ENCODE measurements around the gene TDP2. TPM values are rescaled to one million over a fixed set of nuclear protein-coding genes. Genes with fewer than 3 reads are reported as not detected.
"Not testable (repeated sequence)": the region's sequence is repeated elsewhere in the genome, so short reads cannot be mapped to it uniquely, and the experiment has no call there.

Gene TDP2
- total and polyA plus RNA-seq, 9 donors = 22.4 to 31.0 (median 26.7) TPM

DNA sequence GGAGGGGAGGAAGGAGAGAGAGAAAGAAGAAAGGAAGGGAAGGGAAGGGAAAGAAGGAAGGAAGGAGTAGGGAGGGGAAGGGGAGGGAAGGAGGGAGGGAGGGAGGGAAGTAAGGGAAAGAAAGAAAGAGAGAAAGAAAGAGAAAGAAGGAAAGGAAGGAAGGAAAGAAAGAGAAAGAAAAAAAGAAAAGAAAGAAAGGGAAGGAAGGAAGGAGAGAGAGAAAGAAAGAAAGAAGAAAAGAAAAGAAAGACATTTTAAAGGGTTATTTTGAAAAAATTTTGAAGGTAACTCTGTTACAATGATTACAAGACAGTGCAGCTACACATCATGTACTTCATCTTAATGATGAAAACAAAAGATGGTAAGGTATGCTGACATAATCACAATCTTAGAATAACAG, 24.6 kb downstream of the TDP2 start:
- Histone ChIP-seq H3K9me3 (no peaks in the 10 kb centered on the region), H3K27ac (no peak overlapping the region), H3K4me1 (ENCODE audit: insufficient read depth) (peaks cover 3% of the 10 kb centered on the region), H3K36me3 (no peaks in the 10 kb centered on the region), H3K27me3 (no peaks in the 10 kb centered on the region), H3K4me3 (no peak overlapping the region)
- intact Hi-C loops (cut with DNase I) = no loop called here
- TF ChIP-seq, protein P1, sequence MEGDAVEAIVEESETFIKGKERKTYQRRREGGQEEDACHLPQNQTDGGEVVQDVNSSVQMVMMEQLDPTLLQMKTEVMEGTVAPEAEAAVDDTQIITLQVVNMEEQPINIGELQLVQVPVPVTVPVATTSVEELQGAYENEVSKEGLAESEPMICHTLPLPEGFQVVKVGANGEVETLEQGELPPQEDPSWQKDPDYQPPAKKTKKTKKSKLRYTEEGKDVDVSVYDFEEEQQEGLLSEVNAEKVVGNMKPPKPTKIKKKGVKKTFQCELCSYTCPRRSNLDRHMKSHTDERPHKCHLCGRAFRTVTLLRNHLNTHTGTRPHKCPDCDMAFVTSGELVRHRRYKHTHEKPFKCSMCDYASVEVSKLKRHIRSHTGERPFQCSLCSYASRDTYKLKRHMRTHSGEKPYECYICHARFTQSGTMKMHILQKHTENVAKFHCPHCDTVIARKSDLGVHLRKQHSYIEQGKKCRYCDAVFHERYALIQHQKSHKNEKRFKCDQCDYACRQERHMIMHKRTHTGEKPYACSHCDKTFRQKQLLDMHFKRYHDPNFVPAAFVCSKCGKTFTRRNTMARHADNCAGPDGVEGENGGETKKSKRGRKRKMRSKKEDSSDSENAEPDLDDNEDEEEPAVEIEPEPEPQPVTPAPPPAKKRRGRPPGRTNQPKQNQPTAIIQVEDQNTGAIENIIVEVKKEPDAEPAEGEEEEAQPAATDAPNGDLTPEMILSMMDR (IDR thresholded peaks at IDR 0.05) = no peak
- TF ChIP-seq EP300 (IDR thresholded peaks at IDR 0.05) = no peak
- TF ChIP-seq POLR2A (IDR thresholded peaks at IDR 0.05) = no peak
- DNase-seq = no peak

GRCh38 chr6:24640631-24641030, 26.1 kb downstream of the TDP2 start:
- H3K27me3 ChIP-seq; H3K4me1 ChIP-seq (ENCODE audit: insufficient read depth); H3K4me3 ChIP-seq; H3K9me3 ChIP-seq; H3K27ac ChIP-seq; intact Hi-C loops (cut with DNase I); DNase-seq; H3K36me3 ChIP-seq: not testable (repeated sequence)
- 77 to 93% (median 91%) methylated on average over 5 of the region's 5 CpGs for WGBS, 3 donors

DNA sequence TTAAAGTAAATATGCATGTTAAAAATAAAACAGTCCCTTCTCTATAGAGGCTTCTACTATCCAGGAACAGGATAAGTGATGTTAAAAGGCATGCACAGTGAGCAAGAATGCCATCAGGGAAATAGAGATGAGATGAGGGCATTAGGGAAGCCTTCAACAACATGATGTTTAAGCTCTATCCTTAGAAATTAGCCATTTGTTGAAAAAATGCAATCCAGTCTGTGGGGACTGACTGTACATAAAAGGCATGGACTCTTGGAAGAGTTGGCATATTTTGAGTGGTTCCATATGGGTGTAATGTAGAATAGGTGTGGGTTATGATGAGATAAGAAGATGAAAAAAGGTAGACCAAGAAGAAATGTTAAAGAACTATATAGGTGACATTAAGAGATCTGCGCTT, 26.5 kb downstream of the TDP2 start:
- intact Hi-C loops (cut with DNase I) = no loop called here
- H3K4me1 ChIP-seq (ENCODE audit: insufficient read depth) = no peaks in the 10 kb centered on the region
- H3K27ac ChIP-seq = no peak overlapping the region
- H3K27me3 ChIP-seq = no peaks in the 10 kb centered on the region
- no peak for DNase-seq
- 94 to 98% (median 94%) methylated on average over 1 of the region's 1 CpG for WGBS, 3 donors
- TF ChIP-seq, protein P1 (IDR thresholded peaks at IDR 0.05) = no peak
- TF ChIP-seq POLR2A (IDR thresholded peaks at IDR 0.05) = no peak
- TF ChIP-seq EP300 (IDR thresholded peaks at IDR 0.05) = no peak
- H3K4me3 ChIP-seq = no peak overlapping the region
- H3K36me3 ChIP-seq = no peaks in the 10 kb centered on the region
- H3K9me3 ChIP-seq = no peaks in the 10 kb centered on the region

- no peaks in the 10 kb centered on the region for H3K27me3 ChIP-seq
- no peak overlapping the region for H3K27ac ChIP-seq
- no peaks in the 10 kb centered on the region for H3K36me3 ChIP-seq
- TF ChIP-seq, protein P1 (IDR thresholded peaks at IDR 0.05) = no peak
- TF ChIP-seq EP300 (IDR thresholded peaks at IDR 0.05) = no peak
- no peak for TF ChIP-seq POLR2A (IDR thresholded peaks at IDR 0.05)
- H3K4me1 ChIP-seq (ENCODE audit: insufficient read depth) = no peaks in the 10 kb centered on the region
- no peak for DNase-seq
- intact Hi-C loops (cut with DNase I) = no loop called here
- H3K4me3 ChIP-seq = no peak overlapping the region
- no peaks in the 10 kb centered on the region for H3K9me3 ChIP-seq
These were observed 30.0 kb downstream of the TDP2 start for GRCh38 chr6:24636681-24637080.

DNA sequence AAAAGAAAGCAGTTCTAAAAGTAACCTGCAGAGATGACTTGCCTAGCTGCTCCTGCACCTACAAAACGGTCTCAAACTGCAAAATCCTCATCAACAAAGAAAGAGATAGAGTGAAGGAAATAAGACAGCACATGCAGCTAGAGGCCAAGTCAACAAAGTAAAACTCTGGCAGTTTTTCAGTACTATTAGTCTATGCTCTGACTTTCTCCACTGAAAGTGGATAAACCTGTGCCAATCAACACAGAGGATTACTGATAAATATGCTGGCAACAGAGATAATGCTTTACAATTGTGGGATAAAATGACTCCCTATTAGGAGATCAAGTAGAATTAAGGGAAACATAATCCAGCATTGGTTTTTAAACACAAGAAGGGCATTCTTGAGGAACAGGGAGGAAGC, 34.1 kb downstream of the TDP2 start:
- intact Hi-C loops (cut with DNase I) = no loop called here
- Histone ChIP-seq H3K27ac (no peak overlapping the region), H3K27me3 (no peaks in the 10 kb centered on the region), H3K4me1 (ENCODE audit: insufficient read depth) (no peaks in the 10 kb centered on the region), H3K9me3 (no peaks in the 10 kb centered on the region), H3K4me3 (no peak overlapping the region), H3K36me3 (no peaks in the 10 kb centered on the region)
- DNase-seq = no peak
- TF ChIP-seq EP300 (IDR thresholded peaks at IDR 0.05) (no peak), POLR2A (IDR thresholded peaks at IDR 0.05) (no peak)
- TF ChIP-seq, protein P1 (IDR thresholded peaks at IDR 0.05) = no peak
- 6 to 10% (median 7%) methylated on average over 1 of the region's 1 CpG for WGBS, 3 donors
